ENCODE data around the gene NBAS.

The NBAS gene

DNA sequence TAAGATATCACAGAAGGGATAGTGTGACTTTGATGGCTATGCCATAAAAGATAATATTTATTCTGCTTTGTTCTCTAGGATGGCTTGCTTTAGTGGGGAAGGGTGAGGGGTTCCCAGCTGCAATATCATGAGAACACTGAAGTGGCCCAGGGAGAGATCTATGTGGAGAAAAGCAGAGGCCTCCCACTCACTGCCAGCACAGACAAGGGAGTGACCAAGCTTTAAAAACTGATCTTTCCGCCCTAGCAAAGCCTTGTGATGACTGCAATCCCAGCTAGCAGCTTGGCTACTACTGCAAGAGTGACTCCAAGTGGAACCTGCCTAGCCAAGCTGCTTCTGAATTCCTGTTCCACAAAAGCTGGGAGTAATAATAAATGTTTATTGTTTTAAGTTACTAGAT, 22.7 kb upstream of the NBAS start:
- TF ChIP-seq SIN3A (IDR thresholded peaks at IDR 0.05; ENCODE audit: borderline replicate concordance, insufficient read depth, low read length) = no peak
- no peak for TF ChIP-seq FOXP2 (optimal IDR thresholded peaks at IDR 0.05; ENCODE audit: borderline replicate concordance, extremely low read depth, extremely low read length, insufficient read depth)
- TF ChIP-seq, protein P1, sequence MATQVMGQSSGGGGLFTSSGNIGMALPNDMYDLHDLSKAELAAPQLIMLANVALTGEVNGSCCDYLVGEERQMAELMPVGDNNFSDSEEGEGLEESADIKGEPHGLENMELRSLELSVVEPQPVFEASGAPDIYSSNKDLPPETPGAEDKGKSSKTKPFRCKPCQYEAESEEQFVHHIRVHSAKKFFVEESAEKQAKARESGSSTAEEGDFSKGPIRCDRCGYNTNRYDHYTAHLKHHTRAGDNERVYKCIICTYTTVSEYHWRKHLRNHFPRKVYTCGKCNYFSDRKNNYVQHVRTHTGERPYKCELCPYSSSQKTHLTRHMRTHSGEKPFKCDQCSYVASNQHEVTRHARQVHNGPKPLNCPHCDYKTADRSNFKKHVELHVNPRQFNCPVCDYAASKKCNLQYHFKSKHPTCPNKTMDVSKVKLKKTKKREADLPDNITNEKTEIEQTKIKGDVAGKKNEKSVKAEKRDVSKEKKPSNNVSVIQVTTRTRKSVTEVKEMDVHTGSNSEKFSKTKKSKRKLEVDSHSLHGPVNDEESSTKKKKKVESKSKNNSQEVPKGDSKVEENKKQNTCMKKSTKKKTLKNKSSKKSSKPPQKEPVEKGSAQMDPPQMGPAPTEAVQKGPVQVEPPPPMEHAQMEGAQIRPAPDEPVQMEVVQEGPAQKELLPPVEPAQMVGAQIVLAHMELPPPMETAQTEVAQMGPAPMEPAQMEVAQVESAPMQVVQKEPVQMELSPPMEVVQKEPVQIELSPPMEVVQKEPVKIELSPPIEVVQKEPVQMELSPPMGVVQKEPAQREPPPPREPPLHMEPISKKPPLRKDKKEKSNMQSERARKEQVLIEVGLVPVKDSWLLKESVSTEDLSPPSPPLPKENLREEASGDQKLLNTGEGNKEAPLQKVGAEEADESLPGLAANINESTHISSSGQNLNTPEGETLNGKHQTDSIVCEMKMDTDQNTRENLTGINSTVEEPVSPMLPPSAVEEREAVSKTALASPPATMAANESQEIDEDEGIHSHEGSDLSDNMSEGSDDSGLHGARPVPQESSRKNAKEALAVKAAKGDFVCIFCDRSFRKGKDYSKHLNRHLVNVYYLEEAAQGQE (IDR thresholded peaks at IDR 0.05; ENCODE audit: insufficient read depth in 1 of 2, low read depth in 2 of 2, low read length in 2 of 2) = no peak
- no peak for TF ChIP-seq TAF1 (IDR thresholded peaks at IDR 0.05; ENCODE audit: borderline replicate concordance, insufficient read depth, low read length)
- TF ChIP-seq POLR2AphosphoS5 (IDR thresholded peaks at IDR 0.05; ENCODE audit: low read depth, low read length) = no peak

DNA sequence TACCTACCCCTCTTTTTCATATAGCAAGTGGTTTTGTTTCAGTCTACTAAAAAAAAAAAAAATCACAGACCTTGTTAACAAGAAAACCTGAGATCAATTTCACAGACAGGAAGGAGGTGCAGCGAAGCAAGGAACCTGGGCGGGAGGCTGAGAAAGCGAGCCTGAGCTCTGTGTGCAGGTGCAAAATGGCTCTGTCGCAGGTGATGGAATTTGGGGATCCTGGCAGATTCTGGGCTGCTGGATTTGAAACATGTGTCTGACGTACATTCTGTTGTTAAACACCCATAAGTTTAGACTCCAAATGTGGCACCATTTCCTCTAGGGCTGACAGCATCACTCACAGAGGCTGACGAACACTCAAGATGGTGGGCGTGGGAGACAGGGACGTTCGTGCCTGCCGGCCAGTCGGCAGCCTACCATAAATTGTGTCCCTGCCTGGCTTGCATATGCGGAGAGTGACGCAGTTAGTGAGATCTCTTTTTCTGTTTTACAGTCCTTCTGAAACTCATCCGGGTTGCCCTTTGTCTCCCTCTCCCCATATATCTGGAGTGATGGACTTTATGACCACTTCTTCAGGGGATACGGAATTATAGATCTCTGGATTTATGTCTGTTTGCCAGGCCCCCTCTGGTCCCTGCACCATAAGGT, 21.7 kb upstream of the NBAS start:
- TF ChIP-seq SIN3A (IDR thresholded peaks at IDR 0.05; ENCODE audit: borderline replicate concordance, insufficient read depth, low read length) = no peak
- no peak for TF ChIP-seq TAF1 (IDR thresholded peaks at IDR 0.05; ENCODE audit: borderline replicate concordance, insufficient read depth, low read length)
- no peak for TF ChIP-seq FOXP2 (optimal IDR thresholded peaks at IDR 0.05; ENCODE audit: borderline replicate concordance, extremely low read depth, extremely low read length, insufficient read depth)
- TF ChIP-seq POLR2AphosphoS5 (IDR thresholded peaks at IDR 0.05; ENCODE audit: low read depth, low read length) = no peak
- TF ChIP-seq, protein P1 (IDR thresholded peaks at IDR 0.05; ENCODE audit: insufficient read depth in 1 of 2, low read depth in 2 of 2, low read length in 2 of 2) = no peak

DNA sequence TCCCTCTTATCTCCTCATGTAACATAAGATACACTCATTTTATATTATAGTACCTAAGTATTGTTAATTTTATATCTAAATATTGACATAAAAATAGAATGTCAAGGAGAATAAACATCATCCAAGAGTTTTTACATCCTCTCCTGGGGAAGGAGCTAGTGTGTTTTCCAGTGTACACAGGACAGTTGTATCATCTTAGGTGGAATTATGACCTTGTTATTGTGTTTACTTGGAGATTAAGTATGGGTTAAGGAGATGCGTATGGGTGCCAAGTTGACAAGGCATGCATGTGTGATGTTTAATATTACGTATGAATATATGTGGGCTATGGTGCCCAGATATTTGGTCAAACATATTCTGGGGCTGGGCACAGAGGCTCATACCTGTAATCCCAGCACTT, 19.3 kb upstream of the NBAS start:
- no peak for TF ChIP-seq SIN3A (IDR thresholded peaks at IDR 0.05; ENCODE audit: borderline replicate concordance, insufficient read depth, low read length)
- no peak for TF ChIP-seq POLR2AphosphoS5 (IDR thresholded peaks at IDR 0.05; ENCODE audit: low read depth, low read length)
- no peak for TF ChIP-seq FOXP2 (optimal IDR thresholded peaks at IDR 0.05; ENCODE audit: borderline replicate concordance, extremely low read depth, extremely low read length, insufficient read depth)
- TF ChIP-seq TAF1 (IDR thresholded peaks at IDR 0.05; ENCODE audit: borderline replicate concordance, insufficient read depth, low read length) = no peak
- TF ChIP-seq, protein P1 (IDR thresholded peaks at IDR 0.05; ENCODE audit: insufficient read depth in 1 of 2, low read depth in 2 of 2, low read length in 2 of 2) = no peak

DNA sequence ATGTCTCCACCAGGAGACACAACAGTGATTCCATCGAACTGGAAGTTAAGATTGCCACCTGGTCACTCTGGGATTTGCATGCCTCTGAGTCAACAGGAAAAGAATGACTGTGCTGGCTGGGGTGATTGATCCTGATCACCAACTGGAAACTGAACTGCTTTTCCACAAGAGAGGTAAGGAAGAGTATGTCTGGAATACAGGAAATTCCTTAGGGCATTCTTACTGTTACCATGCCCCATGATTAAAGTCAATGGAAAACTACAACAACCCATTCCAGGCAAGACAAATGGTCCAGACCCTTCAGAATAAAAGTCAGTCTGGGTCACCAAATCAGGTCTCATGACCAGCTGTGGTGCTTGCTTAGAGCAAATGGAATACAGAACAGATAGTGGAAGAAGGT, 18.5 kb upstream of the NBAS start:
- no peak for TF ChIP-seq FOXP2 (optimal IDR thresholded peaks at IDR 0.05; ENCODE audit: borderline replicate concordance, extremely low read depth, extremely low read length, insufficient read depth)
- no peak for TF ChIP-seq POLR2AphosphoS5 (IDR thresholded peaks at IDR 0.05; ENCODE audit: low read depth, low read length)
- TF ChIP-seq TAF1 (IDR thresholded peaks at IDR 0.05; ENCODE audit: borderline replicate concordance, insufficient read depth, low read length) = no peak
- TF ChIP-seq, protein P1 (IDR thresholded peaks at IDR 0.05; ENCODE audit: insufficient read depth in 1 of 2, low read depth in 2 of 2, low read length in 2 of 2) = no peak
- no peak for TF ChIP-seq SIN3A (IDR thresholded peaks at IDR 0.05; ENCODE audit: borderline replicate concordance, insufficient read depth, low read length)

Measured in PFSK-1 (cell line).